HG02798 (cell line): ENCODE results near the gene KRT32.

Experiments
- ATAC-seq: cut with Tn5 transposase; IDR thresholded peaks from one replicate; pipeline ENCODE4 v1.9.1; 2021; ENCODE audit warnings: mild to moderate bottlenecking; ENCODE audit not compliant: unreplicated experiment, poor library complexity

KRT32 gene

DNA sequence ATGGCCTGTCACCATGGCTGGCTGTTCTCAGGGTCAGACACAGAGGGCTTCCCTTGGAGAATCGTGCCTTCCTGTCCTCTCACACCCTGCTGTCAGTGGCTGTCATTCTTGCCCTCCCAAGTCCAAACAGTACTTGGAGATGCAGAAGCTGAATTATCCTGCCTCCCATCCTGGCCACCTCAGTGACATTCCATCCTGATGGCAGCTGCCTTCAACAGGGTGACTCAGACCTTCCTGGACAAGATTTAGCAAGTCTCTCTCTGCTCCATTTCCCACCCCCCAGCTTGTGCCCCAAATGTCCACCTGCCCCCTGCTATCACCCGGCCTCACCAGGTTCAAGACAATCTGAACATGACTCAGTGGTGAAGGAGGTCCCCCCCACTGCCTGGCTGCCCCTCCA, 27.3 kb upstream of the KRT32 start:
- no peak for ATAC-seq

DNA sequence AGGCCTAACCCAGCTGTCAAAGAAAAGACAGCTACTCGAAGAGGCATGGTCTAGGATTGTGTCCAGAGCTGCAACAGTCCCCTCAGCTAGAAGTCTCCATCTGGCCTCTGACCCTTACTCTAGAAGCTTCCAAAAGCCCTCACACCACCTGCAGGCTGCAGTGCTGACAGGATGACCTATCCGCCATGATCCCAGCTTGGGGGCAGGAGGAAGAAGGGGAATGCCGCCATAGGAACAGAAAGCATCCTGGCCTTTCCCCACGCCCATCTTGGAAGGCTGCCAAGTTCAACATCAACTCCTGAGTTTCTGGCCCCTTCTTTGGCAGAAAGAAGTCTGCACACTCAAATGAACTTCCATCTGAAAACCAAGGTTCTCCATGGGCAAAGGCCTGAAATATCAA, 25.6 kb upstream of the KRT32 start:
- ATAC-seq, result no peak

DNA sequence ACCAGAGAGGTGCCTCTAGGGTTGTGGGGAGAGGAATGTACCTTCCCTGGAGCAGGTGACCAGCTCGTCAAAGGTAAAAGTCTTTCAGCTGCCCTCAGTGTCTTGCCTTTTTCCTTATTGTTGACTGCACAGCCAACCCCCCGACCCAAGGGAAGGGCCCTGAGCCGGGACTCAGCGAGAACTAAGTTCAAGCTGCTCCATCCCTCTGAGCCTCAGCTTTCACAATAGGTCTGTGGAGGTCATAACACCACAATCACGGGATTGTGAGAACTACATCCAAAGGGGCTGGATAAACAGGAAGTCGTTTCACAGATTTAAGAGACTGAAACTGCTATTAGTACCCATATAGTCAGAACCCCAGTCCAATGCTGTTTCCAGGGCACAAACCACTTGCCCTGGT, 25.2 kb upstream of the KRT32 start:
- ATAC-seq, result no peak

DNA sequence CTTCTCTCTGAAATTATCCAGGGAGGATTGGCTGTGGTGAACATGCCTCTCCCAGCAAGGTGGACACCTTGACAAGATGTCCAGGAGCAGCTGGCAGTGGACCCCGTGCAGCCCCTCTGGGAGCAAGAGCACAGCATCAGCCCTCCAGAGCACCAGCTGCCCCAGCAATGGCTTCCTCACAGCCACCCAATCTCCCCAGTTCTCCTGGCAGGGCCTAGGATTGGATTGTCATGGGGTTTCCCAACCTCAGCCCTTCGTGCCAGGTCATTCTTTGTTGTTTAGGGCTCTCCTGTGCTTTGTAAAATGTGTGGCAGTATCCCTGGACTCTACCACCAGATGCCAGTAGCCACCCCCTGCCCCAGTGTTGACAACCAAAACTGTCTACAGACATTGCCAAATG, 24.3 kb upstream of the KRT32 start:
- ATAC-seq, result no peak

DNA sequence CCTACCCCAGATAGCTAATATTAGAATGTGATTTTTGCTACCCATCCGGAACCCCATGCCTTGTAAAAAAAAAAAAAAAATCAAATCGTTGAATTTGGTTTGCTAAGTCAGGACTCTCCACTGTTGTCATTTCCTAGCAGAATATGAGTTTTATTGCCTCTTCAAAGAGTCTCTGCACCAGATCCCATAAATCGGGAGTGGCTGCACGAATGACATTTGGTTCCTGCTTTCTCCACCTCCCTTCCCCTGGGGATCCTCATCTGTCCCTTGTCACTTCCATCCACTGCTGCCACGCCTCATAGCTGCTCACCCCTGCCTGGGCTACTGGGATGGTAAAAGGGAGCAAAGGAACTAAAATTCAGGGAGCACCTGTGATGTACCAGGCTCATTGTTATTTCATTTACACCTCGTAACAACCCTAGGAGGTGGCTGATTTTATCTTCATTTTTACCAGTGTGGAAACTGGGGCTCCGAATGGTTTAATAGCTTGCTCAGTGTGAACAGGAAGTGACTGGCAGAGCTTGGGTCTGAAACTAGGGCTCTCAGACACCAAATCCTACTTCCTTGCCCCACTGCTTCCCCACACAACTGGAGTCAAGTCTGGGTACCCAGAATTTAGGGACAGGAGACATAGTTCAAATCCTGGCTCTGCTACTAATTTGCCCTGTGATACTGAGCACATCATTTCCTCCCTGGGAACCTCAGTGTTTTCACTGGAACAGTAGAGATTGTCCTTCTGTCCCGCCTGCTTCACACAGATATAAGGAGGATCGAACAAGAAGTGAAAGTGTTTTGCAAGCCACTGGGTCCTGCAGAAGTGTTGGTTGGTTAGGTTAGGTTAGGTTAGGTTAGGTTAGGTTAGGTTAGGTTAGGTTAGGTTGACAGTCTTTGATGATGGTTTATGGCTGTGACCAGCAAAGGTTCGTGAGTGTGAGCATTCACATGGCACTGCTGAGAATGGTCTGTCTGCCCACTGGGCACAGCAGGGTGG, 23.1 kb upstream of the KRT32 start:
- no peak for ATAC-seq

DNA sequence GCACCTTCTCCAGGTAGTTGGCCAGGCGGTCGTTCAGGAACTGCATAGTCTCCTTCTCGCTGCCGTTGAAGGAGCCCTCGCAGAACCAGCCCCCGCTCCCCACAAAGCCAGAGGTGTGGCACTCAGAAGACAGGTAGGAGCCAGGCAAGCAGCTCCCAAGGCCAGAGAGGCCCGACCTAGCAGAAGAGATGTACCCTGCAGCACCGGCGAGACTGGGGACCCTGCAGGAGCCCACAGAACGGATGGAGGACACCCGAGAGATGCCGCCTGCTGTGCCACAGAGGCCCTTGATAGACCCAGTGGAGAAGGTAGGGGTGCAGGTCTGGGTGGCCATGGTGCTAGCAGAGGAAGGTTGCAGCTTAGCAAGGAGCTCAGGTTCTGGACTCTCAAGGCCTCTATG, 22.3 kb upstream of the KRT32 start, which contains the start of gene KRT36:
TSS of gene KRT36 (minus strand) at position 380 of the 400 bp plus-strand sequence. CDS start at position 334, 46 bp downstream.
- ATAC-seq, result no peak

DNA sequence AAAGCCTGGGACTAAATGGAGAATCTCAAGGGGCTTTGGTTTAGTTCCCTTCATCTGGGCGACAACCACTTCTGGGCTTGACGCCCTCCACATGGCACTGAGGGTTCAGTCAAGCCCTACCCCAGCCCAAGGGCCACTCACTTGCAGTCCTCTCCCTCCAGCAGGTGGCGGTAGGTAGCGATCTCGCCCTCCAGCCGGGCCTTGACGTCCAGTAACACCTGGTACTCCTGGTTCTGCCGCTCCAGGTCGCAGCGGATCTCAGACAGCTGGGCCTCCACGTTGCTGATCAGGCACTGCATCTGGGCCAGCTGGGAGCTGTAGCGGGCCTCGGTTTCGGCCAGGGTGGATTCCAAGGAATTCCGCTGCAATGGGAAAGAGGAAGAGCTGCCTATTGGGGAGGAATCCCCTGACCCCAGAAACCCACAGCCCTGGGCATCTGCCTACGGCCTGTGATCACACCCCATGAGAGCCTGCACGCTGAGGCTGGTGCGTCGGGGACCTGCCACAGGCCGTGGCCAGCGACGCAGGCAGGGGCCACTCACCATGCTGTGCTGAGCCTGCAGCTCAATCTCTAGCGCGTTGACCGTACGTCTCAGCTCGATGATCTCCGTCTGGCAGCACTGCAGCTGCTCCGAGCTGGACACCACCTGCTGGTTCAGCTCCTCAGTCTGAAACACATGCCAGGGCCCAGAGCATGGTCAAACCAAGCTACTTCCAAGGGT, 19.8 kb upstream of the KRT32 start:
- ATAC-seq, result no peak

DNA sequence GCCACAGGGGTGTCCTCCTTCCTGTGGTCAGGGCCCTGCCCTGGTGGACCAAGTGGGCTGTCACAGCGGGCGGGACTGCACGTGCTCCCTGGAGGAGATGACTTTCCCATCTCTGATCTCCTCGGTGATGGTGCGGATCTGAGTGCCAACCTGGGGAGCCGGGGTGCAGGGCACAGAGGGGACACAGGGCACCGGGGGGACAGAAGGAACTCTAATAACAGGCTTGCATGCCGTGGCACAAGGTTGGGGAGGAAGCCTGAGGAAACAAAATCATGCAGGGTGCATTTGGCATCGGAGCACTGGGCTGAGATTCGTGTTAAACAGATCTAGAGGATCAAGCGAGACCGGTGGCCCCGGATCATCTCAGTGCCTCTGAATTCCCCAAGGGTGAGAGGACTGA, 19.1 kb upstream of the KRT32 start:
- ATAC-seq, result no peak

DNA sequence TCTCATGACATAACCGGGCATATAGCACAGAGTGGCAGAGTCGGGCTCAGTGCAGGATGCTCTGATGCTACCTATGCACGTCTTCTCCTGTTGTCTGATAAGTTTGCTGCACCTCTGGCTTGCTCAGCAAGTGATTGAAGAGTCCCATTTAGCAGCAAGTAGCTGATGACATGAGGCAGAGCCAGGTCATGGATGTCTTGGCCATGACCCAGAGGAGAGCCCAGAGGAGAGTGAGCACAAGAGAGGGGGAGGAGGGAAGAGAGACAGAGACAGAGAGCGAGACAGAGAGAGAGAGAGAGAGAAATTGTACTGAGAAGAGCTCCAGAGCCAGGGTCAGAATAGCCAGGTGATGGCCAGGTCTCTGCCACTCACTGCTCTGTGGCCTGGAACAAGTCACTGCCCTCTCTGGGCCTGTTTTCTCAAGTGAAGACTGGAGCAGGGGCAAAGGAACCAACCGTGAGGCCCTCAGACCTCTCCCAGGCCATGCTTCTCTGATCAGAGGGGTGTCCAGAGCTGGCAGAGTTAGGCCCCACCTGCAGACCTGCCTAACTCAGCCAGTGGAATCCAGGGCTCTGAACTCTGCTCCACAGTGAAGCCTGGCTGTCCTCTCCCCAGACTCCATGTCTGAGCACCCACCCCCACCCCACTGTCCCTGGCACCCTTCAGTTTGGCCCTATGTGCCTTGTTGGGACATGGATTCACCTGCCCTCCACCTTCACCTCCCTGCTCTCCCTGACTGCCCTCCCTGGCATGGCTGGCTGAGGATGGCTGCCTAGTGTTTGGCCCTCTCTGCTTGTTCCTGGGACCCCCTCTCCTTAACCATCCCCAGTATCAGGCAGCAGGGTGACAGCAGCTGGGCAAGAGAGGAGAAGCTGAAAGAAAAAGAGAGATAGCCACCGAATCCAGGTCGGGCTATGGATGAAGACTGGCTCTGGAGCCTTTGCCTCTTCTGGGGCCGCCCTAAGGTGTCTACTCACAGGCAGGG, 18.0 kb upstream of the KRT32 start:
- no peak for ATAC-seq

DNA sequence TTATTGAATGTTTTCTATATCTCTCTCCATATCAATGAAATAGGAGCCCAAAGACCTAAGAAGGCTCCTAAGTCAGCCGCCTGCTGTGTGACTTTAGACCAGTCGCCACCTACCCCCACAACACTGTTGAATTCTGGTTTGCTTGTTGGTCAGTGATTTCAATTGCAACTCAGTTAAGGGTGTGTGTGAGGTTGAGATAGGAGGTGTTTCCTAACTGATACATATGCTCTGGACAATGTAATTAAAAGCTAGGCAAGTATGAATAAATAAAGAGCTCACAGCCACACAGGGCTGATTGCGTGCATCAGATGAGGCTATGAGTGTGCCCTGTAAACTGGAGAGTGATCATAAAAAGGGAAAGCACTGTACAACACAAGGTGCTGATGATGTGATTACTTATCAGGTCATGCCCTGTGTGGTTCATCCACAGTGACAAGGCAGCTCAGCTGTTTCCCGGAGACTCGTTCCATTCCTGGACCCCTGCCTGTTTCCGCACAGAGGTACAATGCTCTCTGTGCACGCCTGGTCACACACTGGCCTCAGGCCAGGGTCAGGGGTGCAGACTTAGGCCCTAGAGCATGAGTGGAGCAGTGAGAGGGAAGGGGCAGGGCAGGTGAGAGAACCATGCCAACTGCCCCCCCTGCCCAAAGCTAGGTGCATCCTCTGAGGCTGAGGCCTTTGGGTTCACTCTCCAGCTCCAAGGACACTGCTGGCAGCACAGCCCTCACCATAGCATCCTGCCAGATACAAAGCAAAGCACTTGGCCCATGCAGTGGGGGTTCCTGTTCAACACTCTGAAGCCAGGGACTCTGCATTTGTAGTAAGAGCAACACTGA, 17.0 kb upstream of the KRT32 start:
- ATAC-seq, result no peak

DNA sequence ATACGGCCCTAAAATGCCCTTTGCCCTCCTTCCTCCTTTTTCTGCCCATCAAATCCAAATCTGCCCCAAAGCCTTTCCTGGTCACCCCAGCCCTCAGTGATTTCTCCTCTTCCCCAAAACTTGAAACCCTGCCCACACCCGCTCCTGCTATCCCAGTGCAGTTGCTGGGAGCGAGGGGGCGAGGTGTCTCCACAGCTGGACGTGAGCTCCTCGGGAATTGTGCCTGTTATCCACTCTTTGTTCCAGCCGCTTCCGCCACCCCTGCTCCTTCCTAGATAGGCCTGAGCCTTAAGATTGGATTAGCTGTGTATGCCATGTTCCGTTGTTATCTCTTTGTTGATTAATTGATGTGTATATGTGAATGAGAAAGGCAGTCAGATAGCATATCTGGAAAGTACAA, 16.3 kb upstream of the KRT32 start:
- ATAC-seq, result no peak

DNA sequence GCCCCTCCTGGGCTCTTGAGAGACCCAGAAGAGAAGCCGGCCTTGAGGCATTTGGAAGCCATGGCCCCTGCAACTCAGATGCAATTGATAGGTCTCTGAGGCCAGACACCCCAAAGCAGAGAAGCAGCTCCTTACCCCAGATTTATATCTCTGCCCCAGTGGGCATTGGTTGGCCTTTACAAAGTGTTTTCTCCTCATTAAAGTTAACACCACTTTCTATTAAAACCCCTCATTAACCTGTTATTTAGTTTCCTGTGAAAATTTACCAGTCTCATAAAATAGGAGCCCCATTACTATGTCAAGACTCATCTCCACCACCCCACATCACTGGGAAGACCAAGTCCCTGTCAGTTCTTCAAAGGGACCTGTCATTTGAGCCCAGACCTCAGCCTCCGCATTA, 13.8 kb upstream of the KRT32 start, which contains the start of gene KRT35:
TSS of gene KRT35 (minus strand) at position 116 of the 400 bp plus-strand sequence. CDS start at position 62, 54 bp downstream.
- no peak for ATAC-seq

DNA sequence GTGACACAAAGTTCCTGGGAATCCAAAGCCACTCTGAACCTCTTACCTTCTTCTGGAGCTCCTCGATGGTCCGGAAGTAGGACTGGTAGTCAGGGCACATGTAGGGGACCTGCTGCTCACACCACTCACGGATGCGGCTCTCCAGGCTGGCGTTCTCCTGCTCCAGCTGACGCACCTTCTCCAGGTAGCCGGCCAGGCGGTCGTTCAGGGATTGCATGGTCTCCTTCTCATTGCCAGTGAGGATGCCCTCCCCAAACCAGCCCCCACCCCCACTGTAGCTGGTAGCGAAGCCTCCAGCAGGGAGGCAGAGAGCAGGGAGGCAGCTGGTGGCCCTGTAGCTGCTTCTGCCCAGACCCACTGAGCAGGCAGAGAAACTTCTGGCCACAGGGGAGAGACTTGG, 13.4 kb upstream of the KRT32 start:
- no peak for ATAC-seq

DNA sequence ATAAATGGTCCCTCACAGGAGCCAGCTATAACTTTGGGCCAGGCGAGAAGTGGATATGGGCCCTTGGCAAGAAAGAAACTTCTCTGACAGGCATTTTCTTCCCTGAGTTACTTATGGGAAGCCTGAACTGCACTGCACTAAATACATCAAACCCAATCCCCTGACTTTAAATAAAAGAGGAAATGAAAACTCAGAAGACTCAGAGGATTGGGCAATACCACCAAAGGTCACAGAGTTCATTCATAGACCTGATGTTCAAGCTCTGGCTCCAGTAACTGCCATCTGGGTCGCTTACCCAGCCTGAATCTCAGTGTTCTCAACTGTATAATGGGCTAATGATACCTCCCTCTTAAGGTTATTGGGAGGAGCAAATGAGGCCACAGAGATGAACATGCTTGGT, 12.9 kb upstream of the KRT32 start:
- no peak for ATAC-seq

DNA sequence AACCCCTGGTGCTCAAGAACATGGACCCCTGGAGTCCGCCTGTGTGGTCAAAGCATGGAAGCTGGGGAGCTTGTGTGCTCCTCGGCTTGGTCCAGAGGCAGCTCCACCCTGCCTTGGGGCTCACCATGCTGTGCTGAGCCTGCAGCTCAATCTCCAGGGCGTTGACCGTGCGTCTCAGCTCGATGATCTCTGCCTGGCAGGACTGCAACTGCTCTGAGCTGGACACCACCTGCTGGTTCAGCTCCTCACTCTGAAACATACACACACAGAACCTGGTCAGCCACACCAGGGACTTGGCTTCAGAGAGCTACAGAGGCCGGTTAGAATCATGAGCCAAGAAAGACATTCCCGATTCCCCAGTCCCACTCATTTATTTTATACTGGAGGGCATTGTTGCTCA, 11.1 kb upstream of the KRT32 start:
- ATAC-seq, result no peak

DNA sequence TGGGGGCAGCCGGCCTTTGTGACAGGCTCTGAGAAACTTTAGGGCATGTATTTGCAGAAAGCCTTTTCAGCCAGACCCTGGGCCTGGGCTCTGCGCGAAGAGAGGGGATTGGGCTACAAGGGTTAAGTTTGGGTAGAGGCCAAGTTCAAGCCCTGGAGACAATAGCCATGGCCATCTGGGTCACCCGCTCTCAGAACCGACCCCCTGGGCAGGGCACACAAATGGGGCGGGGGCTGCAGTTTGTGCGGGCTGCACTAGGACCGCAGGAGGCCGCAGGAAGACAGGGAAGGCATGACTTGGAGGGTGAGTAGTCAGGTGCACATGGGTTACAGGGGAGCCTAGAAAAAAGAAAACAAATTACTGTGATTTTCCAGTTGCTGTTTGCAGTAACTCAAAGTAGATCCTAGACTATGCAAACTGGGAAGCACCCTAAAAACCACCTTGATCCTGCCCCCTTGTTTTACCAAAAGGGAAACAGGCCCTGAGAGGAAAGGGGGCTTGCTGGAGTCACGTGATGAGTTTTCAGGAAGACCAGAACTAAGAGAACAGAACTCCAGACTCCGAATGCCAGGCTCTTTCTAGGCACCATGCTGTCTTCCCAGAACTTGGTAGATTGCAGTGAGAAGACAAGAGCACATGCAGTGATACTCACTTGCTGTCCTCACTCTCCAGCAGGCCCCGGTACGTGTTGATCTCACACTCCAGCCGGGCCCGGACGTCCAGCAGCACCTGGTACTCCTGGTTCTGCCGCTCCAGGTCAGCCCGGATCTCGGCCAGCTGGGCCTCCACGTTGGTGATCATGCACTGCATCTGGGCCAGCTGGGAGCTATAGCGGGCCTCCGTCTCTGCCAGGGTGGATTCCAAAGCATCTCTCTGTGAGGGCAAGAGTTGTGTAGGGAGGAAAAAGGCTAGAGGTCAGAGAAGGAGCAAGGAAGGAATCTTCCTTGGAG, 10.0 kb upstream of the KRT32 start:
- ATAC-seq, result no peak

DNA sequence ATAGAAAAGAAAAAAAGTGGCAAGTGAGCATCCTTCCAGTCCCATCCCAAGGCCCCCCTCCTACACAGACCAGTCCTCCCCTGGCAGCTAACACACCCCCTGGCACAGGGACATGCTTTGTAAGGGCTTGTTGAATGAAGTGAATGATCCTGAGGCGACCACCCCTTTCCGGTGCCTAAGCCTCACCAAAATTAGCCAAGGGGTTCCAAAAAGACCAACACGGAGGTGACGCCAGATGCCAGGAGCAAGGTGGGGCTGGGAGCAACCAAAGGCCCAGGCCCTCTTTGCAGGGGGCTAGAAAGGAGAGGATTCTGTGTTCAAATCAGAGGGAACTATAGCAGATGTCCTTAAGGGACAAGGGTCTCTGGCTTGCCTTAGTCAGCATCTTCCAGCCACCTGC, 8.2 kb upstream of the KRT32 start:
- no peak for ATAC-seq

DNA sequence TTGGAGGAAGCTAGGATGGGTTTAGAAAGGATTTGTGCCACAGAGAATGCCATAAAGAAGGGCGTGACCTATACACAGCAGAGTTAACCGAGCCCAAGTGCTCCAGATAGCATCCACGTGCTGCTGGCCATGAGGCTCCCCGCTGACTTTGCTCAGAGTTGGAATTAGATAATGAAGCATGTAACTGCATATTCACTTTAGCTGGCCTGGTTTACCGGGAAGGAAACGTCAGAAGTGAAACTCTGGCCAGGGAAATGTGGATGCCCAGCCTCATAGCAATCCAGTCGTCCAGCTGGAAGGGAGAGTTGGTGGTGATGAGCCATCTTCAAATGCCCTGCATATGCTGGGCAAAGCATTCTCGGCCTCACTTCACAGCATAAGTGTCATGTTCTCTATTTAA, 7.7 kb upstream of the KRT32 start:
- ATAC-seq, result no peak
